Raji (cell line): ENCODE data around the gene SORCS3.

Source experiments
- POLR2A ChIP-seq: IDR thresholded peaks from 2 replicates; pipeline ENCODE4 v1.6.1; 2011; ENCODE audit warnings: low read depth, low read length, control low read depth; ENCODE audit not compliant: insufficient read depth

SORCS3 gene

GRCh38 chr10:105149371-105149891 is 508.3 kb downstream of the SORCS3 start:
- no peak for TF ChIP-seq POLR2A

- TF ChIP-seq POLR2A = no peak
Measured at GRCh38 chr10:105150259-105150880, 509.3 kb downstream of the SORCS3 start.

GRCh38 chr10:105154736-105155135 is 513.6 kb downstream of the SORCS3 start:
- no peak for TF ChIP-seq POLR2A

- no peak for TF ChIP-seq POLR2A
Measured at GRCh38 chr10:105159268-105159667, 518.2 kb downstream of the SORCS3 start.

GRCh38 chr10:105161149-105161548 is 520.1 kb downstream of the SORCS3 start:
- TF ChIP-seq POLR2A = no peak

GRCh38 chr10:105161767-105162166 is 520.7 kb downstream of the SORCS3 start:
- TF ChIP-seq POLR2A = no peak

- TF ChIP-seq POLR2A = no peak
Measured at GRCh38 chr10:105170521-105170920, 529.4 kb downstream of the SORCS3 start.

GRCh38 chr10:105171945-105172344 is 530.9 kb downstream of the SORCS3 start:
- TF ChIP-seq POLR2A = no peak

- TF ChIP-seq POLR2A = no peak
Measured at GRCh38 chr10:105181626-105182025, 540.5 kb downstream of the SORCS3 start.

- TF ChIP-seq POLR2A = no peak
Measured at GRCh38 chr10:105183536-105183935, 542.4 kb downstream of the SORCS3 start.

- TF ChIP-seq POLR2A = no peak
Measured at GRCh38 chr10:105185161-105185560, 544.1 kb downstream of the SORCS3 start.

- TF ChIP-seq POLR2A = no peak
Measured at GRCh38 chr10:105187243-105187642, 546.2 kb downstream of the SORCS3 start.

- no peak for TF ChIP-seq POLR2A
Measured at GRCh38 chr10:105188737-105189462, 547.8 kb downstream of the SORCS3 start.

GRCh38 chr10:105189463-105189800 is 548.3 kb downstream of the SORCS3 start:
- no peak for TF ChIP-seq POLR2A

GRCh38 chr10:105192146-105192545 is 551.1 kb downstream of the SORCS3 start:
- no peak for TF ChIP-seq POLR2A

- no peak for TF ChIP-seq POLR2A
Measured at GRCh38 chr10:105192861-105193260, 551.8 kb downstream of the SORCS3 start.

- no peak for TF ChIP-seq POLR2A
Measured at GRCh38 chr10:105195831-105196230, 554.7 kb downstream of the SORCS3 start.

GRCh38 chr10:105197598-105198364 is 556.7 kb downstream of the SORCS3 start:
- no peak for TF ChIP-seq POLR2A
